K562 (cell line): Measurements from ENCODE around the gene ANKS1A. TPM values are rescaled to one million over a fixed set of nuclear protein-coding genes. Genes with fewer than 3 reads are reported as not detected.

Source experiments
- BCOR ChIP-seq: fragments of 450-650 bp; IDR thresholded peaks from 2 replicates; pipeline ENCODE4 v1.6.1; 2016
- CEBPG ChIP-seq, 3 experiments: fragments of 200-800 bp in 1 of 3; sonication (Bioruptor generic) in 1 of 3; sonication (generic) in 1 of 3; formaldehyde crosslinking in 1 of 3; IDR thresholded peaks in 2 of 3; conservative IDR thresholded peaks in 1 of 3; 2 replicates each; pipeline versions ENCODE4 v1.6.1 to v1.8.0; 2016 to 2022; ENCODE audit warnings: missing compliant biosample characterization in 2 of 3, missing genetic modification characterization in 2 of 3, mild to moderate bottlenecking in 1 of 3, missing genetic modification reagents in 1 of 3
- CHD4 ChIP-seq: fragments of 200-600 bp; sonication (generic); IDR thresholded peaks from 3 replicates; pipeline ENCODE4 v1.6.1; 2012; ENCODE audit warnings: low read depth, mild to moderate bottlenecking, mixed read lengths, low read length, inconsistent platforms; ENCODE audit not compliant: insufficient read depth, insufficient replicate concordance, poor library complexity, severe bottlenecking
- JUND ChIP-seq, 2 experiments: IDR thresholded peaks; 2 replicates in 1 of 2; 3 replicates in 1 of 2; pipeline ENCODE4 v1.6.1; 2011; ENCODE audit warnings: borderline replicate concordance in 2 of 2, low read depth in 2 of 2, low read length in 2 of 2, improper control_type of control experiment in 1 of 2, missing biosample characterization in 1 of 2, missing genetic modification characterization in 1 of 2, missing genetic modification reagents in 1 of 2
- MCM2 ChIP-seq: fragments of 450-650 bp; IDR thresholded peaks from 2 replicates; pipeline ENCODE4 v1.6.1; 2017; ENCODE audit warnings: low read depth, mild to moderate bottlenecking
- RBM22 ChIP-seq: fragments of 200-400 bp; formaldehyde crosslinking; IDR thresholded peaks from 2 replicates; pipeline ENCODE4 v1.6.1; 2018; ENCODE audit warnings: low read length, low read depth; ENCODE audit not compliant: poor library complexity, severe bottlenecking
- RFX1 ChIP-seq: fragments of 450-650 bp; IDR thresholded peaks from 2 replicates; pipeline ENCODE4 v1.6.1; 2016; ENCODE audit warnings: mild to moderate bottlenecking, moderate library complexity
- SNRNP70 ChIP-seq: fragments of 200-400 bp; formaldehyde crosslinking; optimal IDR thresholded peaks from 2 replicates; pipeline ENCODE3; 2017; ENCODE audit warnings: low read depth, low read length
- ZNF445 ChIP-seq: fragments of 250-450 bp; sonication (Bioruptor Pico); IDR thresholded peaks from 2 replicates; pipeline ENCODE4 v1.4.0; 2020; ENCODE audit warnings: low read depth, mild to moderate bottlenecking, moderate library complexity
- polyA plus RNA-seq, 8 experiments: library from polyadenylated mRNA; depleted of rRNA in 4 of 8; stranded (reverse) in 5 of 8; unstranded in 3 of 8; fragments of >200 nt; fragmentation: Nextera tagmentation in 2 of 8; fragmentation: Illumina TruSeq in 1 of 8; extraction: Ambion mirVana in 2 of 8; extraction: Trizol in 1 of 8; gene quantifications; 2 replicates each; pipeline versions ENCODE4 v1.2.1 to v1.2.3, GENCODE V29; 2011 to 2014; ENCODE audit warnings: inconsistent platforms in 1 of 8, missing spikeins in 1 of 8
- total RNA-seq, 7 experiments: library from RNA; depleted of rRNA in 6 of 7; stranded (reverse); fragments of >200 nt in 6 of 7; fragmentation: Illumina TruSeq in 2 of 7; extraction: Trizol in 2 of 7; gene quantifications; 2 replicates each; pipeline versions ENCODE4 v1.2.1 to v1.2.3, GENCODE V29; 2011 to 2021; ENCODE audit warnings: low replicate concordance in 1 of 7
- TF ChIP-seq, protein P1 (sequence below): conservative IDR thresholded peaks from 2 replicates; pipeline ENCODE4 v1.6.1; 2011; ENCODE audit warnings: low read depth, mild to moderate bottlenecking, low read length; ENCODE audit not compliant: control insufficient read depth
- TF ChIP-seq, protein P2 (sequence below): fragments of 450-650 bp; formaldehyde crosslinking; IDR thresholded peaks from 2 replicates; pipeline ENCODE4 v1.4.0; 2020; ENCODE audit warnings: mild to moderate bottlenecking, moderate library complexity
- TF ChIP-seq, protein P3 (sequence below): fragments of 250-450 bp; sonication (Bioruptor Pico); IDR thresholded peaks from 2 replicates; pipeline ENCODE4 v1.4.0; 2020; ENCODE audit warnings: borderline replicate concordance
- TF ChIP-seq, protein P4 (sequence below): fragments of 450-650 bp; formaldehyde crosslinking; conservative IDR thresholded peaks from 2 replicates; pipeline ENCODE4 v1.4.0; 2022; ENCODE audit warnings: mild to moderate bottlenecking, missing genetic modification characterization
- TF ChIP-seq, protein P5 (sequence below): fragments of 450-650 bp; formaldehyde crosslinking; IDR thresholded peaks from 2 replicates; pipeline ENCODE4 v1.4.0; 2022; ENCODE audit warnings: missing genetic modification characterization

ANKS1A gene
- total and polyA plus RNA-seq, 9 of the 15 experiments (the other 6 are each of a cell fraction or from before 2014, with no cell fraction given), result 1.1 to 13.8 (median 5.3) TPM

DNA sequence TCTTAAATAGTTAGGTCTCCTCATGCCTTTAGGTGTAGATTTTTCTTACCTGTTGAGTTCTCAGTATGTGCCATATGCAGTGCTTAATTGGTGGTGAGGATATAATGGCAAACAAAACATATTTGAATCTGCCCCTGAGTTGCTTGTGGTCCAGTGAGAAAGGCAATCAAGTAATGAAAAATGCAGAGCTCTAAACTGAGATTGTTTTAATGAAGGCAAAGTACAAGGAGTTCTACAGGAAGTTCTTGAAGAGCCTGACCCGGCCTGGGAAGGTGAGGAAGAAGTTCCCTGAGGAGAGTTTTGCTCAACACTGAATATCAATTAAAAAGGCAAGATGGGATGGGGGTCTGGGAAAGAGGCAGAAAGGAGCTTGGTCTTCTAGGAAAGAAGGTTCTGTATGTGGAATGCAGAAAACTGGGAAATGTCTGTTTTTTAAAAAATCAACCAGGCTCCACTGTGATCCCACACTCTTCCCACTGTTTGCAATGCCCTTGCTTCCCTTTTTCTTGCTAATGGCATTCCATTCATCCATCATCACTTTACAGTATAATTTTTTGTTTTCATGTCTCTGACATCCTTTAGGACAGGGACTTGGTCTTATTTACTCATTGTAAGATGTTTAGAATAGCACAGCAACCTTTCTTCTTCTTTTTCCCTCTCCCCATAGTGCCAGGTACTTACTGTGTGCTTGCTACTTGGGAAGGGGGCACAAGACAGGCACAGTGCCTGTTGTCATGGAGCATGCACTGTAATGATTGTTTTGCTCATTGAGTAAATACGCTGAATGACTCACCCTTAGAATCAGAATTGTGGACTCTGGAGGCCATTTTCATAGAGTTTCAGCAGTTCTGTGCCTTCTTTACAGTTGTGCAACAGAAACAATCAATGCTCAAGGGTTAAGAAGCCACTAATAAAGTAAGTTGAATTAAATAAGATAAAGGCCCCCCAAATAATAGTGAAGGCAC, 64.3 kb downstream of the ANKS1A start (continued):
- no peak for TF ChIP-seq CHD4
- TF ChIP-seq JUND (IDR thresholded peaks at IDR 0.05; ENCODE audit: borderline replicate concordance, low read depth, low read length), result peak; percentile 66; the same call in 1 of the 2 replicates
- TF ChIP-seq JUND (tag; IDR thresholded peaks at IDR 0.05; ENCODE audit: borderline replicate concordance, low read depth, low read length), result peak; percentile 79; the same call in 1 of the 3 replicates
- no peak for TF ChIP-seq CEBPG (CRISPR knock-in tag; IDR thresholded peaks at IDR 0.05)
- TF ChIP-seq CEBPG (tag; conservative IDR thresholded peaks at IDR 0.05 in 1 of 2, IDR thresholded peaks at IDR 0.05 in 1 of 2), result peak in 1 of 2 experiments; percentile 69; a peak in 2 of 4 replicates
- TF ChIP-seq ZNF445, result no peak
- no peak for TF ChIP-seq BCOR
- TF ChIP-seq MCM2, result no peak
- TF ChIP-seq RFX1, result peak; percentile 62
- TF ChIP-seq, protein P1, sequence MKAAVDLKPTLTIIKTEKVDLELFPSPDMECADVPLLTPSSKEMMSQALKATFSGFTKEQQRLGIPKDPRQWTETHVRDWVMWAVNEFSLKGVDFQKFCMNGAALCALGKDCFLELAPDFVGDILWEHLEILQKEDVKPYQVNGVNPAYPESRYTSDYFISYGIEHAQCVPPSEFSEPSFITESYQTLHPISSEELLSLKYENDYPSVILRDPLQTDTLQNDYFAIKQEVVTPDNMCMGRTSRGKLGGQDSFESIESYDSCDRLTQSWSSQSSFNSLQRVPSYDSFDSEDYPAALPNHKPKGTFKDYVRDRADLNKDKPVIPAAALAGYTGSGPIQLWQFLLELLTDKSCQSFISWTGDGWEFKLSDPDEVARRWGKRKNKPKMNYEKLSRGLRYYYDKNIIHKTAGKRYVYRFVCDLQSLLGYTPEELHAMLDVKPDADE, result no peak
- TF ChIP-seq, protein P2, sequence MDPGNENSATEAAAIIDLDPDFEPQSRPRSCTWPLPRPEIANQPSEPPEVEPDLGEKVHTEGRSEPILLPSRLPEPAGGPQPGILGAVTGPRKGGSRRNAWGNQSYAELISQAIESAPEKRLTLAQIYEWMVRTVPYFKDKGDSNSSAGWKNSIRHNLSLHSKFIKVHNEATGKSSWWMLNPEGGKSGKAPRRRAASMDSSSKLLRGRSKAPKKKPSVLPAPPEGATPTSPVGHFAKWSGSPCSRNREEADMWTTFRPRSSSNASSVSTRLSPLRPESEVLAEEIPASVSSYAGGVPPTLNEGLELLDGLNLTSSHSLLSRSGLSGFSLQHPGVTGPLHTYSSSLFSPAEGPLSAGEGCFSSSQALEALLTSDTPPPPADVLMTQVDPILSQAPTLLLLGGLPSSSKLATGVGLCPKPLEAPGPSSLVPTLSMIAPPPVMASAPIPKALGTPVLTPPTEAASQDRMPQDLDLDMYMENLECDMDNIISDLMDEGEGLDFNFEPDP (CRISPR knock-in tag), result no peak
- TF ChIP-seq, protein P3, sequence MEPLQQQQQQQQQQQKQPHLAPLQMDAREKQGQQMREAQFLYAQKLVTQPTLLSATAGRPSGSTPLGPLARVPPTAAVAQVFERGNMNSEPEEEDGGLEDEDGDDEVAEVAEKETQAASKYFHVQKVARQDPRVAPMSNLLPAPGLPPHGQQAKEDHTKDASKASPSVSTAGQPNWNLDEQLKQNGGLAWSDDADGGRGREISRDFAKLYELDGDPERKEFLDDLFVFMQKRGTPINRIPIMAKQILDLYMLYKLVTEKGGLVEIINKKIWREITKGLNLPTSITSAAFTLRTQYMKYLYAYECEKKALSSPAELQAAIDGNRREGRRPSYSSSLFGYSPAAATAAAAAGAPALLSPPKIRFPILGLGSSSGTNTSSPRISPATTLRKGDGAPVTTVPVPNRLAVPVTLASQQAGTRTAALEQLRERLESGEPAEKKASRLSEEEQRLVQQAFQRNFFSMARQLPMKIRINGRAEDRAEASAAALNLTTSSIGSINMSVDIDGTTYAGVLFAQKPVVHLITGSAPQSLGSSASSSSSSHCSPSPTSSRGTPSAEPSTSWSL (CRISPR knock-in tag), result no peak
- TF ChIP-seq, protein P4, sequence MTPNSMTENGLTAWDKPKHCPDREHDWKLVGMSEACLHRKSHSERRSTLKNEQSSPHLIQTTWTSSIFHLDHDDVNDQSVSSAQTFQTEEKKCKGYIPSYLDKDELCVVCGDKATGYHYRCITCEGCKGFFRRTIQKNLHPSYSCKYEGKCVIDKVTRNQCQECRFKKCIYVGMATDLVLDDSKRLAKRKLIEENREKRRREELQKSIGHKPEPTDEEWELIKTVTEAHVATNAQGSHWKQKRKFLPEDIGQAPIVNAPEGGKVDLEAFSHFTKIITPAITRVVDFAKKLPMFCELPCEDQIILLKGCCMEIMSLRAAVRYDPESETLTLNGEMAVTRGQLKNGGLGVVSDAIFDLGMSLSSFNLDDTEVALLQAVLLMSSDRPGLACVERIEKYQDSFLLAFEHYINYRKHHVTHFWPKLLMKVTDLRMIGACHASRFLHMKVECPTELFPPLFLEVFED, result no peak
- TF ChIP-seq, protein P5, sequence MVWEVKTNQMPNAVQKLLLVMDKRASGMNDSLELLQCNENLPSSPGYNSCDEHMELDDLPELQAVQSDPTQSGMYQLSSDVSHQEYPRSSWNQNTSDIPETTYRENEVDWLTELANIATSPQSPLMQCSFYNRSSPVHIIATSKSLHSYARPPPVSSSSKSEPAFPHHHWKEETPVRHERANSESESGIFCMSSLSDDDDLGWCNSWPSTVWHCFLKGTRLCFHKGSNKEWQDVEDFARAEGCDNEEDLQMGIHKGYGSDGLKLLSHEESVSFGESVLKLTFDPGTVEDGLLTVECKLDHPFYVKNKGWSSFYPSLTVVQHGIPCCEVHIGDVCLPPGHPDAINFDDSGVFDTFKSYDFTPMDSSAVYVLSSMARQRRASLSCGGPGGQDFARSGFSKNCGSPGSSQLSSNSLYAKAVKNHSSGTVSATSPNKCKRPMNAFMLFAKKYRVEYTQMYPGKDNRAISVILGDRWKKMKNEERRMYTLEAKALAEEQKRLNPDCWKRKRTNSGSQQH (CRISPR knock-in tag), result no peak
- TF ChIP-seq SNRNP70, result no peak
- TF ChIP-seq RBM22, result no peak
